ENCODE data around the gene RBMS1.

- TF ChIP-seq CTCF (optimal IDR thresholded peaks at IDR 0.05 in 1 of 3, IDR thresholded peaks at IDR 0.05 in 1 of 3, conservative IDR thresholded peaks at IDR 0.05 in 1 of 3; ENCODE audit: extremely low read depth in 1 of 3, insufficient read depth in 2 of 3, low read length in 3 of 3) = no peak
- no peak for TF ChIP-seq EZH2 (IDR thresholded peaks at IDR 0.05; ENCODE audit: low read length)
Observed at GRCh38 chr2:160394153-160394552, 99.5 kb downstream of the RBMS1 start.

Data from keratinocyte (primary cell).